A673 (cell line): Measurements from ENCODE around the gene SCML2.

Experiments
- EZH2 ChIP-seq: fragments of 200-600 bp; sonication (generic); IDR thresholded peaks from 2 replicates; pipeline ENCODE4 v1.6.1; 2017; ENCODE audit warnings: borderline replicate concordance, low read depth, mild to moderate bottlenecking, mixed read lengths, antibody characterized with exemption, low read length; ENCODE audit not compliant: poor library complexity, severe bottlenecking
- TF ChIP-seq, protein P1 (sequence below): fragments of 300-800, 200-600 bp; sonication (generic); conservative IDR thresholded peaks from 2 replicates; pipeline ENCODE4 v1.5.1; 2017; ENCODE audit warnings: low read depth, mild to moderate bottlenecking, antibody characterized with exemption, low read length, moderate library complexity, mixed read lengths

DNA sequence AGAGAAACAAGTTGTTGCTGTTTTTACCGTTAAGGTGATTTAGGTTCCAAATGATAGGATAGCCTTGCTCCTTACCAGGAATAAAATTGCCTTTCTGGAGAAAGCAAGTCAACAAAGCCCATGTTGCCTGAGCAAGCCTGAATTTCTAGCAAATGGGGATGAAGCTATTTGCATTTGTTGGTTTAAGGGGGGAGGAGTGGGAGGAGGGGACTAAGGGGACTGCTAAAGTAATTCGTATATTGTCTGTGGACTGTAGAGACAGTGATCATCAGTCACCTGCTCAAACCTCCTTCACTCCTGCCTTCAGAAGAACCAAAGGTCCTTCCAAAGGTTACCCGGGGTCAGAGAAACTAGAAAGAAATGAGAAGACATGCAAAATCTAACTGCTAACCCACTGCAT, 65.8 kb downstream of the SCML2 start:
- TF ChIP-seq, protein P1, sequence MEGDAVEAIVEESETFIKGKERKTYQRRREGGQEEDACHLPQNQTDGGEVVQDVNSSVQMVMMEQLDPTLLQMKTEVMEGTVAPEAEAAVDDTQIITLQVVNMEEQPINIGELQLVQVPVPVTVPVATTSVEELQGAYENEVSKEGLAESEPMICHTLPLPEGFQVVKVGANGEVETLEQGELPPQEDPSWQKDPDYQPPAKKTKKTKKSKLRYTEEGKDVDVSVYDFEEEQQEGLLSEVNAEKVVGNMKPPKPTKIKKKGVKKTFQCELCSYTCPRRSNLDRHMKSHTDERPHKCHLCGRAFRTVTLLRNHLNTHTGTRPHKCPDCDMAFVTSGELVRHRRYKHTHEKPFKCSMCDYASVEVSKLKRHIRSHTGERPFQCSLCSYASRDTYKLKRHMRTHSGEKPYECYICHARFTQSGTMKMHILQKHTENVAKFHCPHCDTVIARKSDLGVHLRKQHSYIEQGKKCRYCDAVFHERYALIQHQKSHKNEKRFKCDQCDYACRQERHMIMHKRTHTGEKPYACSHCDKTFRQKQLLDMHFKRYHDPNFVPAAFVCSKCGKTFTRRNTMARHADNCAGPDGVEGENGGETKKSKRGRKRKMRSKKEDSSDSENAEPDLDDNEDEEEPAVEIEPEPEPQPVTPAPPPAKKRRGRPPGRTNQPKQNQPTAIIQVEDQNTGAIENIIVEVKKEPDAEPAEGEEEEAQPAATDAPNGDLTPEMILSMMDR = no peak
- no peak for TF ChIP-seq EZH2
